ENCODE data around the gene SNX30.

Gene SNX30

DNA sequence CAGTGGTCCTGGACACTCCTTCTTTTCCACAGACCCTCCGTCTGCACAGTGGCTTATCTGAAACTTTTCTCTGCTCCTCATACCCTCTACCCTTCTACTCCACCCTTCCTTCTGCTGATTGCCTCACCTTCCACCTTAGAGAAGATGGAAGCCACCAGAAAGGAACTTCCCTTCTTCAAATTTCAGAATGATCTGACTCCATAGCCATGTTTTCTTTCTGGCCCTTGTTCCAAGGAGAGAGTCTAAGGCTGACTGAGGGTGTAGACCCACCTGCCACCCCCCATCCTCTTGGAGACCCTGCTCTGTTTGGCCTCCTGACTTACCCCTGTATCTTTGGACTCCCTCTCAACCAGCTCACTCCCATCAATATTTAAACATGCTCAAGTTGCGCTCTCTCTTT, 7.4 kb downstream of the SNX30 start:
- DNase-seq (no peak), ATAC-seq (ENCODE audit: insufficient read depth, low read depth) (no peak)
- H4K20me1 ChIP-seq (ENCODE audit: insufficient read depth, low read length) = peaks cover 8% of the 10 kb centered on the region
- H3K27ac ChIP-seq (ENCODE audit: low read length) = no peak overlapping the region
- H3K27me3 ChIP-seq (ENCODE audit: insufficient read depth, low read length, poor library complexity) = no peaks in the 10 kb centered on the region
- no peak overlapping the region for H3K4me3 ChIP-seq (ENCODE audit: low read depth in 1 of 2, low read length in 2 of 2)
- no peaks in the 10 kb centered on the region for H3K36me3 ChIP-seq (ENCODE audit: insufficient read depth, low read length)
- no peaks in the 10 kb centered on the region for H3K9me3 ChIP-seq (ENCODE audit: insufficient read depth, low read length, severe bottlenecking)
- no peaks in the 10 kb centered on the region for H3K79me2 ChIP-seq (ENCODE audit: insufficient read depth, low read length)
- no peak overlapping the region for H3K9ac ChIP-seq (ENCODE audit: low read depth, low read length)
- TF ChIP-seq EZH2 (IDR thresholded peaks at IDR 0.05; ENCODE audit: borderline replicate concordance, low read depth, low read length, severe bottlenecking) = no peak
- TF ChIP-seq, protein P1, sequence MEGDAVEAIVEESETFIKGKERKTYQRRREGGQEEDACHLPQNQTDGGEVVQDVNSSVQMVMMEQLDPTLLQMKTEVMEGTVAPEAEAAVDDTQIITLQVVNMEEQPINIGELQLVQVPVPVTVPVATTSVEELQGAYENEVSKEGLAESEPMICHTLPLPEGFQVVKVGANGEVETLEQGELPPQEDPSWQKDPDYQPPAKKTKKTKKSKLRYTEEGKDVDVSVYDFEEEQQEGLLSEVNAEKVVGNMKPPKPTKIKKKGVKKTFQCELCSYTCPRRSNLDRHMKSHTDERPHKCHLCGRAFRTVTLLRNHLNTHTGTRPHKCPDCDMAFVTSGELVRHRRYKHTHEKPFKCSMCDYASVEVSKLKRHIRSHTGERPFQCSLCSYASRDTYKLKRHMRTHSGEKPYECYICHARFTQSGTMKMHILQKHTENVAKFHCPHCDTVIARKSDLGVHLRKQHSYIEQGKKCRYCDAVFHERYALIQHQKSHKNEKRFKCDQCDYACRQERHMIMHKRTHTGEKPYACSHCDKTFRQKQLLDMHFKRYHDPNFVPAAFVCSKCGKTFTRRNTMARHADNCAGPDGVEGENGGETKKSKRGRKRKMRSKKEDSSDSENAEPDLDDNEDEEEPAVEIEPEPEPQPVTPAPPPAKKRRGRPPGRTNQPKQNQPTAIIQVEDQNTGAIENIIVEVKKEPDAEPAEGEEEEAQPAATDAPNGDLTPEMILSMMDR (IDR thresholded peaks at IDR 0.05; ENCODE audit: borderline replicate concordance, extremely low read depth, low read length, poor library complexity, severe bottlenecking) = no peak
- H3K4me1 ChIP-seq (ENCODE audit: insufficient read depth, low read length) = peaks cover 15% of the 10 kb centered on the region
- H3K4me2 ChIP-seq (ENCODE audit: insufficient read depth, low read length) = no peak overlapping the region
- H2AFZ ChIP-seq (ENCODE audit: low read depth, low read length) = no peak overlapping the region

DNA sequence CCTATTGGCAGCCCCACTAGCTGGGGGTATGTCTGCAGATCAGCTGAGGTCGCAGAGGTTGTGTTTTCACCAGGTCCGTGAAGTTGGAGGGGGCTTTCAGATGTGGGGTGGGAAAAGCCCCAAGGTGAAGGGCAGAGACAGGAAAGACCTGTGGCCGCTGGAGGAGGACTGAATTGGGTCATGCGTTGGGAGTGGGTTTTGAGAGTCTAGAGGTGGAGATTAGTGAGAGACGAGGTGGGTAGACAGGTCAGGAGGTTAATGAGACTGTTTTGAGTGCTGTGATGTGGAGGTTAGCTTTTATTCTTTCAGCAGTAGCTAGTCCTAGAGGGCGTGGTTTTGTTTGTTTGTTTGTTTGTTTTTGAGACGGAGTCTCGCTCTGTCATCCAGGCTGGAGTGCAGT, 10.3 kb downstream of the SNX30 start:
- Histone ChIP-seq H3K9ac (ENCODE audit: low read depth, low read length) (no peak overlapping the region), H3K9me3 (ENCODE audit: insufficient read depth, low read length, severe bottlenecking) (no peaks in the 10 kb centered on the region), H3K4me1 (ENCODE audit: insufficient read depth, low read length) (no peaks in the 10 kb centered on the region), H2AFZ (ENCODE audit: low read depth, low read length) (no peak overlapping the region), H3K27ac (ENCODE audit: low read length) (no peak overlapping the region), H3K27me3 (ENCODE audit: insufficient read depth, low read length, poor library complexity) (no peaks in the 10 kb centered on the region), H3K4me2 (ENCODE audit: insufficient read depth, low read length) (no peak overlapping the region), H3K36me3 (ENCODE audit: insufficient read depth, low read length) (no peaks in the 10 kb centered on the region), H3K79me2 (ENCODE audit: insufficient read depth, low read length) (no peaks in the 10 kb centered on the region), H3K4me3 (ENCODE audit: low read depth in 1 of 2, low read length in 2 of 2) (no peak overlapping the region), H4K20me1 (ENCODE audit: insufficient read depth, low read length) (no peaks in the 10 kb centered on the region)
- ATAC-seq (ENCODE audit: insufficient read depth, low read depth) = no peak
- no peak for DNase-seq
- no peak for TF ChIP-seq EZH2 (IDR thresholded peaks at IDR 0.05; ENCODE audit: borderline replicate concordance, low read depth, low read length, severe bottlenecking)
- TF ChIP-seq, protein P1 (IDR thresholded peaks at IDR 0.05; ENCODE audit: borderline replicate concordance, extremely low read depth, low read length, poor library complexity, severe bottlenecking) = no peak

DNA sequence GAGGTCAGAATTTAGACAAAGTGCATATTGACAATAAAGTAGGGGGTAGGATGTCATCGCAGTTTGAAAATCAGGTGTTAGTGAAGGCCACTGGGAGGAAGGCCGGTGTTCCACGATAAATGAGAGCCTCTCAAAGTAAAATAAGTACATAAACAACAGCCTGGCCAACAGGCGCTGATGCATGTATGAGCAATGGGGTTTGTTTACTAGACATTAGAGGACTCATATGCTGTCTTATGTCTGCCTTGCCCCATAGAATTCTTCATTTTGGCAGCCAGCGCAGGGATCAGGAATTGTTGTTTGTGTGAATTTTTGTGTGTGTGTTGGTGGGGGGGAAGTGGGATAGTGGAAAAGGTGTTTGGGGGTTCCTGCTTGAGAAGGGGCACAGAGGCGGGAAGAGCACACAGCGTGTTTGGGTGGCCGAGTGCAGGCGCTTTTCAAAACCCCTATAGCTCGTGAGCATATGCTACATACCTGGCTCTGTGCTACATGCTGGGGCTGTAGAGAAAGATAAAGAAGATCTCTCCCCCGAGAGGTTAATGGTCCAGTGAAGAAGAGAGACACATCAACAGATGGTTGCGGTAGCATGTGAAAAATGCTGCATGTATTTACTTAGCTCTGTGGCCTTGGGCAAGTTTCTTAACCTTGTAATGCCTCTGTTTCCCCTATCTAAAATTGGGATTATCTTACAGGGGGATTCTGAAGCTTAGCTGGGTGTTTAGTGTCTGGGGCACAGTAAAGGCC, 11.5 kb downstream of the SNX30 start:
- no peaks in the 10 kb centered on the region for H4K20me1 ChIP-seq (ENCODE audit: insufficient read depth, low read length)
- TF ChIP-seq EZH2 (IDR thresholded peaks at IDR 0.05; ENCODE audit: borderline replicate concordance, low read depth, low read length, severe bottlenecking) = no peak
- TF ChIP-seq, protein P1 (IDR thresholded peaks at IDR 0.05; ENCODE audit: borderline replicate concordance, extremely low read depth, low read length, poor library complexity, severe bottlenecking) = no peak
- H3K27ac ChIP-seq (ENCODE audit: low read length) = no peak overlapping the region
- H3K27me3 ChIP-seq (ENCODE audit: insufficient read depth, low read length, poor library complexity) = no peaks in the 10 kb centered on the region
- H3K9ac ChIP-seq (ENCODE audit: low read depth, low read length) = no peak overlapping the region
- DNase-seq (no peak), ATAC-seq (ENCODE audit: insufficient read depth, low read depth) (no peak)
- H2AFZ ChIP-seq (ENCODE audit: low read depth, low read length) = no peak overlapping the region
- H3K4me3 ChIP-seq (ENCODE audit: low read depth in 1 of 2, low read length in 2 of 2) = no peak overlapping the region
- H3K4me1 ChIP-seq (ENCODE audit: insufficient read depth, low read length) = no peaks in the 10 kb centered on the region
- H3K79me2 ChIP-seq (ENCODE audit: insufficient read depth, low read length) = no peaks in the 10 kb centered on the region
- no peak overlapping the region for H3K4me2 ChIP-seq (ENCODE audit: insufficient read depth, low read length)
- H3K36me3 ChIP-seq (ENCODE audit: insufficient read depth, low read length) = no peaks in the 10 kb centered on the region
- no peaks in the 10 kb centered on the region for H3K9me3 ChIP-seq (ENCODE audit: insufficient read depth, low read length, severe bottlenecking)
